ENCODE measurements around the gene LRBA.

Gene LRBA

DNA sequence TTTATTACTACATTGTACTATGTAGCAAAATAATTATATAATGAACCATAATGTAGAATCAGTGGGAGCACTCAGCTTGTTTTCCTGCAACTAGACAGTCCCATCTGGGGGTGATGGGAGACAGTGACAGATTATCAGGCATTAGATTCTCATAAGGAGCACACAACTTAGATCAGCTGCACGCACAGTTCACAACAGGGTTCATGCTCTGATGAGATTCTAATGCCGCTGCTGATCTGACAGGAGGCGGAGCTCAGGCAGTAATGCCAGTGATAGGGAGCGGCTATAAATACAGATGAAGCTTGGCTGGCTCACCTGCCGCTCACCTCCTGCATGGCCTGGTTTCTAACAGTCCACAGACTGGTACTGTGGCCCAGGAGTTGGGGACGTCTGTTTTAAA lies 233.9 kb downstream of the LRBA start:
- no peak for DNase-seq (ENCODE audit: low read depth)
- in situ Hi-C loops (cut with HindIII; ENCODE audit: low sequenced_read_pairs) = no loop called here
- TF ChIP-seq, protein P1, sequence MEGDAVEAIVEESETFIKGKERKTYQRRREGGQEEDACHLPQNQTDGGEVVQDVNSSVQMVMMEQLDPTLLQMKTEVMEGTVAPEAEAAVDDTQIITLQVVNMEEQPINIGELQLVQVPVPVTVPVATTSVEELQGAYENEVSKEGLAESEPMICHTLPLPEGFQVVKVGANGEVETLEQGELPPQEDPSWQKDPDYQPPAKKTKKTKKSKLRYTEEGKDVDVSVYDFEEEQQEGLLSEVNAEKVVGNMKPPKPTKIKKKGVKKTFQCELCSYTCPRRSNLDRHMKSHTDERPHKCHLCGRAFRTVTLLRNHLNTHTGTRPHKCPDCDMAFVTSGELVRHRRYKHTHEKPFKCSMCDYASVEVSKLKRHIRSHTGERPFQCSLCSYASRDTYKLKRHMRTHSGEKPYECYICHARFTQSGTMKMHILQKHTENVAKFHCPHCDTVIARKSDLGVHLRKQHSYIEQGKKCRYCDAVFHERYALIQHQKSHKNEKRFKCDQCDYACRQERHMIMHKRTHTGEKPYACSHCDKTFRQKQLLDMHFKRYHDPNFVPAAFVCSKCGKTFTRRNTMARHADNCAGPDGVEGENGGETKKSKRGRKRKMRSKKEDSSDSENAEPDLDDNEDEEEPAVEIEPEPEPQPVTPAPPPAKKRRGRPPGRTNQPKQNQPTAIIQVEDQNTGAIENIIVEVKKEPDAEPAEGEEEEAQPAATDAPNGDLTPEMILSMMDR (IDR thresholded peaks at IDR 0.05; ENCODE audit: low read depth, low read length, missing control alignments) = no peak
- H3K4me3 ChIP-seq (ENCODE audit: low read depth, low read length) = no peak overlapping the region

DNA sequence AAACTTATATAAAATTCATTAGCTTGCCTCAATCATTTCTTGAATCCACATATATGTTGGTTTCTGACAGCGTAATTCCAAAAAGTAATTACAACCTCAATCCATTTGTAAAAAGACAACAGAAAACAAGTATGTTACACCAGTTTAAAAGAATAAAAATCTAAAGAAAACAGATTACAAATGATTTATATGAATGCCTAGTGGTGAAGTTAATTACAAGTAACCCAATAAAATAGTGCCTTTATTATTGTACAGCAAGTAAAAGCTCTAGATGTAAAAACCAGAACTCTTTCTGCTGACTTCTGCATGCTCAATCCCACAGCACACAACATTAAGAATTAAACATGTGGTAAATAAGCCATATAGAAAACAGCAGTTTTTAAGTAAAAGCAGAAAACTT lies 235.4 kb downstream of the LRBA start:
- H3K4me3 ChIP-seq (ENCODE audit: low read depth, low read length) = no peak overlapping the region
- DNase-seq (ENCODE audit: low read depth) = no peak
- TF ChIP-seq, protein P1 (IDR thresholded peaks at IDR 0.05; ENCODE audit: low read depth, low read length, missing control alignments) = no peak
- in situ Hi-C loops (cut with HindIII; ENCODE audit: low sequenced_read_pairs) = no loop called here

DNA sequence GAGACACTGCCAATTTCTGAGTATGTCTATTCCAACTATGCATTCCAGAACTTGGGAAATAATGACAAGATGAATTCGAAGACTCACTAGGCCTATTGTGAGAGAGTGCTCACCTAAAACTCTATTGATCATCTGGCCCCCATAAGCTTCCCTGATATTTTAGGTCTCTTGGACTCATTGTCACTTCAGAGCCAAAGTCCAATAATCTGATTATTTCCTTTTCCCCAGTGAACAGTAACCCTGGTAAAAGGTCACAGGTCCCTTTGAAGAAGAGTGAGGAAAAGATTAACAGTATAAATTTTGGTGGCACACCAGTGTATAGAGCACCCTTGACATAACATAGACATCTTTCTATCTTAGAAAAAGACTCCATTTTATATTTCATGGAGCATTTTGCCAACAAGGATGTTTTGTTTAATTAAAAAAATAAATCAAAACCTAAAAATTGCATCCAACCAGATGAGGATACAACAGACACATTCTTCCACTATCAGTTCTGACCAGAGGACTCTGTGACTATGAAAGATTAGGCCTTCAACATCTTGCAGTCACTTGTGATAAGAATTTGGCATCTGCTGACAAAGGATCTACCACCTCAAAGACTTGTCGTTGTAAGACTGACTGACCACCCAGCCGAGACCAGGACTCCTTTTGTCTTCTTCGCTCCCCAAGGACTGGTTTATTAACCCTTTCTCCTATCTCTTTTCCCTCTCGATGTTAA lies 241.2 kb downstream of the LRBA start:
- DNase-seq (ENCODE audit: low read depth) = no peak
- TF ChIP-seq, protein P1 (IDR thresholded peaks at IDR 0.05; ENCODE audit: low read depth, low read length, missing control alignments) = no peak
- no peak overlapping the region for H3K4me3 ChIP-seq (ENCODE audit: low read depth, low read length)
- in situ Hi-C loops (cut with HindIII; ENCODE audit: low sequenced_read_pairs) = no loop called here

DNA sequence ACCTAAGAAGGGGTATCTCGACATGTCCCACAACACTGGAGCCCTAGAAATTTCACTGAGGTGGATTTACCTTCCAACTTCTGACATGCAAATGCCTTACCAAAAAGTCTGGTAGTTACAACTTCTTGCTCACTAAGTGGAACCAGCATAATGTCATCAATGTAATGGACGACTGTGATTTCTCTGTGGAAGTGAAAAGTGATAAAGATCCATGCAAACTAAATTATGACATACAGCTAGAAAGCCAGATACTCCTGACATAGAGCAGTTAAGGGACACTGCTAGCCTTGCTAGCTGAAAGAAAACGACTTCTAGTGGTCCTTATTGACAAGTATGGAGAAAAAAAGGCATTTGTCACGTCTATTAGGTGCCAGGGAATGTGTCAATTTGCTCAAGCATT lies 242.1 kb downstream of the LRBA start:
- DNase-seq (ENCODE audit: low read depth) = no peak
- TF ChIP-seq, protein P1 (IDR thresholded peaks at IDR 0.05; ENCODE audit: low read depth, low read length, missing control alignments) = no peak
- no peak overlapping the region for H3K4me3 ChIP-seq (ENCODE audit: low read depth, low read length)
- in situ Hi-C loops (cut with HindIII; ENCODE audit: low sequenced_read_pairs) = no loop called here

DNA sequence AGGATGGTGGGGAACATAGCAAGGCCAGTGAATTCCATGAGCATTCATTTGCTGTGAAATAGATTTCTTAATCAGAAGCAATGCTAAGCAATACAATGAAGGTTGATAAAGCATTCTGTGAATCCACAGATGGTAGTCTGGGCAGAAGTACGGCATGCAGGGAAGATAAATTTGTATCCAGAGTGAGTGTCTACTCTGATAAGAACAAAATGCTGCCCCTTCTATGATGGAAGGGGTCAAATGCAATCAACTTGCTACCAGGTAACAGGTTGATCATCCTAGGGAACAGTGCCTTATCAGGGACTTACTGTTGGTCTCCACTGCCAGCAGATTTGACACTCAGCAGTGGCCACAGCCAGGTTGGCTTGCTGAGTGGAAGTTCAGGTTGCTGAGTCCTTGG lies 243.7 kb downstream of the LRBA start:
- H3K4me3 ChIP-seq (ENCODE audit: low read depth, low read length) = no peak overlapping the region
- TF ChIP-seq, protein P1 (IDR thresholded peaks at IDR 0.05; ENCODE audit: low read depth, low read length, missing control alignments) = no peak
- in situ Hi-C loops (cut with HindIII; ENCODE audit: low sequenced_read_pairs) = no loop called here
- no peak for DNase-seq (ENCODE audit: low read depth)

DNA sequence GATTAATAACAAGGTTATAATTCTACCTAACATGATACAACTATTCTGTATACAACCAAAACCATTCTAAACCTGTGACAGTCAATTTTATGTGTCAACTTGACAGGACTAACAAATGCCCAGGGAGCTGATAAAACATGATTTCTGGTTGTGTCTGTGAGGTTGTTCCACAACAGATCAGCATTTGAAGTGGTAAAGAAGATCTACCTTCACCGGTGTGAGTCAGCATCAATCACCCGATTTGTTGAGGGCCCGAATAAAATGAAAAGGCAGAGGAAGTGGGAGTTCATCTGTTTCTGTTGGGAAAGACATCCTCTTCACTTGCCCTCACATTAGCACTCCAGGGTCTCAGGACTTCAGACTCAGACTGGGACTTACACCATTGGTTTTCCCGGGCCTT lies 245.2 kb downstream of the LRBA start:
- in situ Hi-C loops (cut with HindIII; ENCODE audit: low sequenced_read_pairs) = no loop called here
- TF ChIP-seq, protein P1 (IDR thresholded peaks at IDR 0.05; ENCODE audit: low read depth, low read length, missing control alignments) = no peak
- no peak overlapping the region for H3K4me3 ChIP-seq (ENCODE audit: low read depth, low read length)
- no peak for DNase-seq (ENCODE audit: low read depth)

All from astrocyte of the cerebellum (primary cell).